Measurements from ENCODE around the gene RTN4IP1.

DNA sequence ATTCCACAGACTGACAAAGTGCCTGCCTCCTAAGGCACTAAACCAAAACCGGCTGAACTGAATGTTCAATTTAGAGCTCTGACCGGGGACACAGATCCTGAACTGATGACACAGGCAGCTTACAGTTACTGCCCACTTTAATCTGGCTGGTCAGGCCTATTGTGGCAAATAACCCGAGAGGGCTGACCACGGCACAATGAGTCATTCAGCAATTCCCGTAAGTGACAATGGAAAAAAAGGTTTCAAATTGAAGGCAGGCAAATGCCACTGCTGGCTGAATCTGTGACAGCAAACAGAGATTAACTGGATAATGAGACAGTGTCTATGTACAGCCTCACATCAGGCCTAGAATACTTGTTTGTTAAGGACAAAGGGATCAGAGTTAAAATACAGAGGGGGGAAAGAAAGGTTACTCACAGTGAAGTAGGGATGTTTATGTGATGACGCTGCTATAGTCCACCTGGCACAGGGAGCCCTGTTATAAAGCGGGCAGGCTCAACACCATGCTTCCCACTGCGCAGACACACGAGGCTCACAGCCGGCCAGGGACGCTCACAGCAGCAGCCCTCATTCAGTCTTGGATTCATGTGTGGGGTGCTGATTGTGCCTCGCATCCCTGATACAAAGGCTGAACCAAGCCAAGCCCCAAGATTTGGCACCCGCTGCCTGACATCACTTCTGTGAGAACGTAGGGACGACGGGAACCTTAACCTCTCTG is 54.4 kb downstream of the RTN4IP1 start:
- TF ChIP-seq POLR2AphosphoS5 (IDR thresholded peaks at IDR 0.05): no peak
- TF ChIP-seq, protein P1, sequence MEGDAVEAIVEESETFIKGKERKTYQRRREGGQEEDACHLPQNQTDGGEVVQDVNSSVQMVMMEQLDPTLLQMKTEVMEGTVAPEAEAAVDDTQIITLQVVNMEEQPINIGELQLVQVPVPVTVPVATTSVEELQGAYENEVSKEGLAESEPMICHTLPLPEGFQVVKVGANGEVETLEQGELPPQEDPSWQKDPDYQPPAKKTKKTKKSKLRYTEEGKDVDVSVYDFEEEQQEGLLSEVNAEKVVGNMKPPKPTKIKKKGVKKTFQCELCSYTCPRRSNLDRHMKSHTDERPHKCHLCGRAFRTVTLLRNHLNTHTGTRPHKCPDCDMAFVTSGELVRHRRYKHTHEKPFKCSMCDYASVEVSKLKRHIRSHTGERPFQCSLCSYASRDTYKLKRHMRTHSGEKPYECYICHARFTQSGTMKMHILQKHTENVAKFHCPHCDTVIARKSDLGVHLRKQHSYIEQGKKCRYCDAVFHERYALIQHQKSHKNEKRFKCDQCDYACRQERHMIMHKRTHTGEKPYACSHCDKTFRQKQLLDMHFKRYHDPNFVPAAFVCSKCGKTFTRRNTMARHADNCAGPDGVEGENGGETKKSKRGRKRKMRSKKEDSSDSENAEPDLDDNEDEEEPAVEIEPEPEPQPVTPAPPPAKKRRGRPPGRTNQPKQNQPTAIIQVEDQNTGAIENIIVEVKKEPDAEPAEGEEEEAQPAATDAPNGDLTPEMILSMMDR (IDR thresholded peaks at IDR 0.05): no peak
